Pancreas (tissue), 10 donors: ENCODE data around the gene COPZ2. TPM values are rescaled to one million over a fixed set of nuclear protein-coding genes. Genes with fewer than 3 reads are reported as not detected.

Experiments
- ATAC-seq, 4 donors: fragments of 200-7000 bp; cut with Tn5 transposase; one replicate each; pipeline versions ENCODE4 v1.8.0 to v1.9.1; 2020; ENCODE audit warnings: mild to moderate bottlenecking in 4 of 4, moderate library complexity in 4 of 4
- DNase-seq, 6 donors: peaks; one replicate each; pipeline ENCODE4 v3.0.0-alpha.2; 2020
- FAIRE-seq: peaks from 2 replicates; lab custom pipeline; 2012; peaks lifted over from hg19 to GRCh38; lab: Jason Lieb, UNC
- H3K27ac ChIP-seq, 4 donors: fragments of 200-600 bp; sonication (generic); 1 replicate in 3 of 4; 2 replicates in 1 of 4; pipeline versions ENCODE4 v1.5.0 to v1.8.0; 2020
- H3K27me3 ChIP-seq, 4 donors: fragments of 200-600 bp; one replicate each; pipeline ENCODE4 v1.8.0; 2021
- H3K36me3 ChIP-seq, 3 donors: fragments of 200-600 bp; sonication (generic) in 1 of 3; one replicate each; pipeline versions ENCODE4 v1.5.0 to v1.8.0; 2020 to 2021
- H3K4me1 ChIP-seq, 3 donors: fragments of 200-600 bp; one replicate each; pipeline ENCODE4 v1.8.0; 2021
- H3K4me3 ChIP-seq, 4 donors: fragments of 200-600 bp; sonication (generic) in 2 of 4; one replicate each; pipeline versions ENCODE4 v1.5.0 to v1.8.0; 2020 to 2021
- H3K9me3 ChIP-seq, 4 donors: fragments of 200-600 bp; one replicate each; pipeline ENCODE4 v1.8.0; 2021
- CTCF ChIP-seq, 4 donors: fragments of 200-600 bp; sonication (generic) in 3 of 4; IDR thresholded peaks; one replicate each; pipeline versions ENCODE4 v1.5.0 to v1.8.0; 2021; ENCODE audit warnings: antibody characterized with exemption in 4 of 4
- WGBS, 2 donors: extraction: QIAGEN DNeasy Blood & Tissue Kit; methylation state at CpG; one replicate each; pipeline ENCODE4 v1.1.7; 2013; 5-methylcytosine and 5-hydroxymethylcytosine counted together
- intact Hi-C, 3 donors: fragments of 100-400 bp; cut with DNase I; formaldehyde crosslinking; loops; one replicate each; pipeline versions ENCODE4 v1.11.1 to v1.14.2; 2022
- polyA plus RNA-seq, 2 donors: library from polyadenylated mRNA; stranded (reverse); fragments of 200-250 nt; gene quantifications; one replicate each; pipeline ENCODE4 v1.2.3, GENCODE V29; 2013
- total RNA-seq, 6 donors: library from RNA; stranded (reverse); fragmentation: NEBNext Ultra II Directional in 4 of 6; extraction: Animal tissue kit (Norgen Biotek cat#: 25700) in 4 of 6; gene quantifications; one replicate each; pipeline versions ENCODE4 v1.2.1 to v1.2.4, GENCODE V29; 2021 to 2023
- donor health status: healthy with polysubstance abuse.
- donor health status: DM: no; HTN: no; CAD: no; lungs with moderate emphysema.
- donor health status: DM: no; HTN: no; CAD: no.
- donor health status: control.
- donor health status: control.
- donor health status: Bipolar disorder and iron deficiency.
- donor health status: DM: yes; HTN: yes; CAD: no.
- donor health status: DM: no; HTN: no; CAD: no.
- donor health status: DM: no; HTN: no; CAD: no.
- donor health status: DM: yes; HTN: yes; CAD: no.

Gene COPZ2
- total and polyA plus RNA-seq, 8 donors = 6.3 to 10.8 (median 9.3) TPM

- peaks cover 36 to 43% (median 42%) of the 10 kb centered on the region in 3 donors for H3K4me1 ChIP-seq
- WGBS, 2 donors = 6 to 7% methylated on average over 26 of the region's 26 CpGs
These were observed 9.6 kb upstream of the COPZ2 start for GRCh38 chr17:48047113-48047740.

GRCh38 chr17:48046296-48046695, 8.7 kb upstream of the COPZ2 start:
- Histone ChIP-seq H3K27ac (peak overlapping the region in 3 of 4 donors; percentile 89 to 95 (median 90)), H3K27me3 (no peaks in the 10 kb centered on the region)

More at GRCh38 chr17:48047113-48047740, 9.6 kb upstream of the COPZ2 start:
- Histone ChIP-seq H3K4me3 (peak overlapping the region; percentile 43 to 93 (median 64)), H3K27ac (peak overlapping the region; percentile 89 to 95 (median 90)), H3K27me3 (no peaks in the 10 kb centered on the region), H3K9me3 (no peaks in the 10 kb centered on the region), H3K36me3 (peaks cover 0 to 9% (median 0%) of the 10 kb centered on the region in 3 donors)
- no peak for ATAC-seq
- no peak for TF ChIP-seq CTCF (IDR thresholded peaks at IDR 0.05)
- no peak for FAIRE-seq
- intact Hi-C loops = no loop called here
- peak in 1 of 6 donors; percentile 20 for DNase-seq

DNA sequence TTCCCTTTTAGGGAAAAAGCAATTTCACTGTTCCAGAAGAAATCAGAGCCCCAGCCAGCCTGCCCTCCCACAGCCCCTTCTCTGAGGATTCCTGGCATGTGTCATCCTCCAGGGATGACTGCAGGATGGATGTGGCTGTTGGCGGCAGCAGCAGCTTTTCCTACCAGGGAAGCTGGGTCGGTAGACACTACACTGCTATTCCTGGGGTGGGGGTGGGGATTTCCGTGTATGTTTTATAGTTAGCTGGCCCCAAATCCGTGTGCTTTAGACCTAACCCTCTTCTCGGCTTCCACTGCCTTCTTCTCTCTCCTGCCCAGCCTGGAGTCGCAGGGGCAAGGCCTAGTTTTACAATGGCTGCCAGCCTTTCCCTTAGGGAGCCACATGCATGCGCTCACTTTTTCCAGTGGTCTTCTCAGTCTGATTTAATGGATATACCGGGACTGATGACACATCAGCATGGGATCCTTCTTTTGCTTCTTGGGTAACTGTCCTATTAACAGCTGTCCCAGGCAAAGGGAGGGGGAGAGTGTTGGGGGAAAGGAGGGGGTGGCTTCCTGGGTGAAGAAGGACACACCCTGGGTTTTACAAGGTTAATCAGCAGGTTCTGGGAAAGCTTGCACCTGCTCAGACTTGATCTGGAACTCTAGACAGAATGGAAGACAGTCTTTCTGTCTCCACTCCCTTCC, 7.9 kb upstream of the COPZ2 start:
- DNase-seq = peak in 4 of 6 donors; percentile 42 to 71 (median 57)
- H3K4me3 ChIP-seq = no peak overlapping the region
- no peak for TF ChIP-seq CTCF (IDR thresholded peaks at IDR 0.05)
- no peaks in the 10 kb centered on the region for H3K9me3 ChIP-seq
- FAIRE-seq = no peak
- intact Hi-C loops = no loop called here
- ATAC-seq = no peak
- peaks cover 20 to 26% (median 25%) of the 10 kb centered on the region in 3 donors for H3K4me1 ChIP-seq
- H3K36me3 ChIP-seq = no peaks in the 10 kb centered on the region
- WGBS, 2 donors = 52 to 55% methylated on average over 8 of the region's 8 CpGs
- no peaks in the 10 kb centered on the region for H3K27me3 ChIP-seq
- H3K27ac ChIP-seq = peak overlapping the region in 3 of 4 donors; percentile 89 to 95 (median 90)

More at GRCh38 chr17:48046296-48046695, 8.7 kb upstream of the COPZ2 start:
- Histone ChIP-seq H3K4me1 (peaks cover 27 to 34% (median 33%) of the 10 kb centered on the region in 3 donors), H3K36me3 (peaks cover 0 to 7% (median 0%) of the 10 kb centered on the region in 3 donors), H3K9me3 (no peaks in the 10 kb centered on the region), H3K4me3 (peak overlapping the region in 1 of 4 donors; percentile 83)
- no peak for TF ChIP-seq CTCF (IDR thresholded peaks at IDR 0.05)
- no peak for ATAC-seq
- DNase-seq = peak in 1 of 6 donors; percentile 18
- WGBS, 2 donors = 89 to 90% methylated on average over 7 of the region's 7 CpGs
- intact Hi-C loops = no loop called here
- FAIRE-seq = no peak

- intact Hi-C loops = no loop called here
These were observed 7.3 kb upstream of the COPZ2 start for GRCh38 chr17:48044851-48045250.

More at GRCh38 chr17:48044851-48045250, 7.3 kb upstream of the COPZ2 start:
- WGBS, 2 donors = 78 to 91% methylated on average over 4 of the region's 4 CpGs
- H3K27ac ChIP-seq = no peak overlapping the region
- no peak for ATAC-seq
- TF ChIP-seq CTCF (IDR thresholded peaks at IDR 0.05) = no peak
- no peak for DNase-seq
- no peaks in the 10 kb centered on the region for H3K27me3 ChIP-seq
- H3K36me3 ChIP-seq = no peaks in the 10 kb centered on the region
- H3K4me3 ChIP-seq = no peak overlapping the region
- no peaks in the 10 kb centered on the region for H3K9me3 ChIP-seq
- no peak for FAIRE-seq
- H3K4me1 ChIP-seq = peaks cover 13 to 20% (median 19%) of the 10 kb centered on the region in 3 donors
